ENCODE results near the gene CLEC19A. TPM values are rescaled to one million over a fixed set of nuclear protein-coding genes. Genes with fewer than 3 reads are reported as not detected.

CLEC19A gene
- total RNA-seq = not detected in 2 replicates

DNA sequence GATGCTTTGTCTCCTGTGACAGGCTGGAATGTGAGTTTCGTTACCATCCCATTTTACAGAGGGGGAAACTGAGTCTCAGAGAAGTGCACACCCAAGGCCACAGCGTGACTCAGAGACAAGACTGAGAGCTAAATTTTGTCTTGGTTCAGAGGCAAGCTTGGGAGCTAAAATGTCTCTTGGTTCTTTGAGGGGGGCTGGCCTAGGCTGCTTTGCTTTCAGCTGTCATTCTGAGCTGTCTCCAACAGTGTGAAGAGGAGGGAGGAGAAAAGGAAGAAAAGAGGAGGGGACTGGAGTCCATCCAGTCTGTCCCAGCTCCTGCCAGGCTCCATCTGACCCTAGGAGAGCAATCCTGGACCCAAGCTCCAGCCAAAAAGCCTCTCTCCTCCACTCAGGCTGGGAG lies at the start of gene CLEC19A:
TSS of gene CLEC19A (plus strand) at position 301 of the 400 bp plus-strand sequence. CDS start 121 bp downstream, outside the sequence.
- intact Hi-C loops (cut with micrococcal nuclease) = no loop called here

- intact Hi-C loops (cut with micrococcal nuclease) = no loop called here
Observed at GRCh38 chr16:19235886-19236285, 49.6 kb upstream of the CLEC19A start.

GRCh38 chr16:19236561-19237209 lies 48.8 kb upstream of the CLEC19A start:
- intact Hi-C loops (cut with micrococcal nuclease) = no loop called here

GRCh38 chr16:19238406-19238805 lies 47.1 kb upstream of the CLEC19A start:
- intact Hi-C loops (cut with micrococcal nuclease) = no loop called here

- intact Hi-C loops (cut with micrococcal nuclease) = no loop called here
Observed at GRCh38 chr16:19239511-19240155, 45.9 kb upstream of the CLEC19A start.

GRCh38 chr16:19240494-19240893 lies 45.0 kb upstream of the CLEC19A start:
- intact Hi-C loops (cut with micrococcal nuclease) = no loop called here

GRCh38 chr16:19241512-19241911 lies 44.0 kb upstream of the CLEC19A start:
- intact Hi-C loops (cut with micrococcal nuclease) = no loop called here

GRCh38 chr16:19242186-19242585 lies 43.3 kb upstream of the CLEC19A start:
- intact Hi-C loops (cut with micrococcal nuclease) = no loop called here

GRCh38 chr16:19242987-19243575 lies 42.5 kb upstream of the CLEC19A start:
- intact Hi-C loops (cut with micrococcal nuclease) = no loop called here

- intact Hi-C loops (cut with micrococcal nuclease) = no loop called here
Observed at GRCh38 chr16:19245326-19245925, 40.1 kb upstream of the CLEC19A start.

DNA sequence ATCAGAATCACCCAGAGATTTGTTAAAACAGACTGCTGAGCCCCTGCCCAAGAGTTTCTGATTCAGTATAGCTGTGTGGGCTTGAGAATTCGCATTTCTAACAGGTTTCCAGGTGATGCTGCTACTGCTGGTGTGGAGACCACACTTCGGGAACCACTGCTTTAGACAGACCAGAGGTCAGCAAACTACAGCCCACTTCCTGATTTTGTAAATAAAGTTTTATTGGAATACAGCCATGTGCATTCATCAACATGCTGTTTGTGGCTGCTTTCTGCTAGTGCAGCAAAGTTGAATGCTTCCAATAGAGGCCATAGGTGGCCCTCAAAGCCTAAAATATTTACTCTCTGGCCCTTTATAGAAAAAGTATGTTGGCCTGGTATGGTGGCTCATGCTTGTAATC lies 32.6 kb upstream of the CLEC19A start:
- intact Hi-C loops (cut with micrococcal nuclease) = no loop called here

GRCh38 chr16:19254611-19255010 lies 30.9 kb upstream of the CLEC19A start:
- intact Hi-C loops (cut with micrococcal nuclease) = no loop called here

DNA sequence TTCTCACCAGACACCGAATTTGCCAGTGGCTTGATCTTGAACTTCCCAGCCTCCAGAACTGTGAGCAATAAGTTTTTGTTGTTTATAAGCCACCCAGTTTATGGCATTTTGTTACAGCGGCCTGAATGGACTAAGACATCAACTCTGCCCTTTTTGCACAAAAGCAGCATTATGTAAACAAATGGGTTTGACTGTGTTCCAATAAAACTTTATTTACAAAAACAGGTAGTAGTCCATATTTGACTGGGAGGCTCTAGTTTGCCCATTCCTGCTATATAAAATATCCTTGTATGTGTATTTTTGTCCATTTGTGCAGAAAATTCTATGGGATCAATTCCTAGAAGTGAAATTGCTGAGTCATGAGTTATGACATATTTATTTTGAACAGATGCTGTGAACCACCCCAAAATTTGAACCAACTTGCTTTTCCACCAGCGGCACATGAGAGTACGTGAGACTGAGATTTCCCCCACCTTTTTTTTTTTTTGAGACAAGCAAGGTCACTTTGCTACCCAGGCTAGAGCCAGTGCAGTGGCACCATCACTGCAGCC lies 21.3 kb upstream of the CLEC19A start:
- intact Hi-C loops (cut with micrococcal nuclease) = no loop called here

DNA sequence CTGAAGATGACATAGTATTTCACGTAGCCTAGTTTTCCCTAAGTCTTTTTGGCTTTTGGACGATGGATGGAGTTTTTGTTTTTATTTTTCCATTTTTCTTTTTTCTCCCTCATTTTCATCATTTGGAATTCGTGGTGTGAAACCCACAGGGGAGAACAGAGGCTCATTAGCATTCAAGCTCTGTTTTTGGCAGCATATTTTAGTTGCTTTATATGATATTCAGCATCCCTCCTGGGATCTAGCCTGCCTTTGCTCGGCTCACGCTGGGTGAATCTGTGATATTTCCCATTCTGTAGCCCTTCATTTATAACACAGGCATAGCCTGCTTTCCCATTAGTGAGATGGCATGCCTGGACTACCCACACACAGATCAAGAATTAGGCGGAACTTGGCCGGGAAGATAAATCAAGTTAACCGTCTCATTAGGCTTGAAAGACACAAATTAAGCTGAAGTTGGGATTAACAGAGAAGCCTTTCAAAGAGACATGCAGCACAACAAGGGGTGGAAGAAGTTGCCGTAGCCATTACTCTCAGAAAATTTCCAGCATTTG lies 20.1 kb upstream of the CLEC19A start:
- intact Hi-C loops (cut with micrococcal nuclease) = no loop called here

- intact Hi-C loops (cut with micrococcal nuclease) = no loop called here
Observed at GRCh38 chr16:19266774-19267173, 18.8 kb upstream of the CLEC19A start.

DNA sequence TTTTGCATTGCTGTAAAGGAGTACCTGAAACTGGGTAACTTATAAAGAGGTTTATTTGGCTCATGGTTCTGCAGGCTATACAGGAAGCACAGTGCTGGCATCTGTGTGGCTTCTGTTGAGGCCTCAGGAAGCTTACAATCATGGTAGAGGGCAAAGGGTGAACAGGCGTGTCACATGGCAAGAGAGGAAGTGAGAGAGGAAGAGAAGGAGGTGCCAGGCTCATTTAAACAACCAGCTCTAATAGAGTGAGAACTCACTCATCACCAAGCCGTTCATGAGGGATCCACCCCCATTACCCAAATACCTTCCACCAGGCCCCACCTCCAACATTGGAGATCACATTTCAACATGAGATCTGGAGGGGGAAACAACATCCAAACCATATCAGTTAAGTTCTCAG lies 16.4 kb upstream of the CLEC19A start:
- intact Hi-C loops (cut with micrococcal nuclease) = no loop called here

DNA sequence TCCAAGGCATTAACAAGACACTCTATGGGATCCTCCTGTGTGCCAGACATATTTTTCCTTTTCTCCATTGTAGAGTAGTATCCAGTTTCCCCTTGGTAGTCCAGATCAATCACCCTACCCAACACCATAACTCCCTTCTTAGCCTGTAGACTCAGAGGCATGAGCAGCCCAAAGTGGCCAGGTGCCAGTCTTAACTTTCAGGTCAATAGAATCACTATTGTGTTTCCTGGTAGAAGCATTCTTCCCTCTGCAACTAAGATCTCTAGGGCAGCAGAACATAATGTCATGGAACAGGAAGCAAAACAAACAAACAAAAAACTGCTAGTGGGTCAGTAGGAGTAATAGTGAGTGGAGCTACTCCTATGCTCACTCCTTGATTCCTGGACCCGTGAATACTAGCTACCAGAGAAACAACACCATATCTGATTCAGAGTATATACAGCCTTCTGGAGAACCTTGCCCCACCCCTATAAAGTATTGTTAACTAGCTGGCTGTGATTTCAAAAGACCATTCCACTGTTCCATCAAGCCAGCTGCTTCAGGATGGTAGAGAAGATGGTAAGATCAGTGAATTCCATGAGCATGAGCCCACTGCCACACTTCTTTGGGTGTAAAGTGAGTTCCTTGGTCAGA lies 11.2 kb upstream of the CLEC19A start:
- intact Hi-C loops (cut with micrococcal nuclease) = no loop called here

DNA sequence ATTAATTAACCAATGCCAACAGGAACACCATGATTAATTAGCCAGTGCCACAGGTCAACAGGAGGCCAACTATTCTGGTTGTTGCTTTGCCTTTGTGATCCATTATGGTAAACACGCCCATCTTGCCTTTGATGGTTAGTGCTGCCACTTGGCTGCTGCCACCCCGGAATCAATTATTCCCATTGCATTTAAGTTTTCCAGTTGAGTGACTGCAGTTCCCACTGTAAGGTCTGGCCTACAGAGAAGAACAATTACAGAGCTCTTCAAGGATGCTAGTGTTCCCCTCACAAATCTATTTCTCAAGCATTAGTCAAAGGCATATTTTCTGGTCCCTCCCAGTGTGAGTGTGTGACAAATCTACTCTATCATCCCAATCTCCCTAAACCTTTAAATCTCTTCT lies 7.1 kb upstream of the CLEC19A start:
- intact Hi-C loops (cut with micrococcal nuclease) = no loop called here

DNA sequence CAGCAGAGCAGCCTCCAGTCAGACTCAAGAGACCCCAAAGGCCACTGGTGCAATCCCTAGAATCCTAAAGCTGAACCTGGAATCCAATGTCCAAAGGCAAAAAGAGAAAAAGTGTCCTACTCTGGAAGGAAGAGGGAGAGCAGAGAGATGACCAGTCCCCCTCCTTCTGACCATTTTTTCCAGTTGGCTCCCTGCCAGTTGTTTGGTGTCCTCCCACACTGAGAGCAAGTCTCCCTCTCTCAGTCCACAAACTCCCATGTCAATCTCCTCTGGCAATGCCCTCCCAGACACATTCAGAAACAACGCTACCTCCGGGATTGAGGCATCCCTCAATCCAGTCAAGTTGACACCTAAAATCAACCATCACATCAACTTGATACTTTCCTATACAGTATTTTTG lies 4.3 kb upstream of the CLEC19A start:
- intact Hi-C loops (cut with micrococcal nuclease) = no loop called here

GRCh38 chr16:19282101-19282500 lies 3.4 kb upstream of the CLEC19A start:
- intact Hi-C loops (cut with micrococcal nuclease) = no loop called here

DNA sequence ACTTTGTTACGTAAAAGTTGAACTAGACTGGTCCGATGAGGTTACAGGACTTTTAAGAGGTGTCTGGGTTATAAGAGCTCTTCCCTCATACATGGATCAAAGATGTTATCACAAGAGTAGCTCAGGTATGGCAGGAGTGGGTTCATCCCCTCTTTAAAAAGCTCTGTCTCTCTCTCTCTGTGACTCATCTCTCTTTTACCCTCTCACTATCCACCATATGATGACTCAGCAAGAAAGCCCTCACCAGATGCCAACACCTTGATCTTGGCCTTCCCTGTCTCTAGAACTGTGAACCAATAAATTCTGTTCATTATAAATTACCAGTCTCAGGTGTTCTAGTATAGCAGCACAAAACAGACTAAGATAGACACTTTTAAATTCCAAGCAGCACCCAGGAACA lies 1.9 kb upstream of the CLEC19A start:
- intact Hi-C loops (cut with micrococcal nuclease) = no loop called here
